Upper lobe of left lung (tissue), 4 donors: ENCODE data around the gene LRRC2.

Source experiments
- EP300 ChIP-seq, 4 donors: sonication (generic); formaldehyde crosslinking; IDR thresholded peaks; one replicate each; pipeline ENCODE4 v1.5.1; 2017; ENCODE audit warnings: antibody characterized with exemption in 4 of 4, control low read depth in 2 of 4
- TF ChIP-seq, protein P1 (sequence below), 6 experiments: fragments of 450-650 bp in 4 of 6; fragments of 200-600 bp in 2 of 6; sonication (generic) in 2 of 6; IDR thresholded peaks; one replicate each; pipeline ENCODE4 v1.5.1; 2016 to 2019; ENCODE audit warnings: antibody characterized with exemption in 6 of 6

- TF ChIP-seq, protein P1, sequence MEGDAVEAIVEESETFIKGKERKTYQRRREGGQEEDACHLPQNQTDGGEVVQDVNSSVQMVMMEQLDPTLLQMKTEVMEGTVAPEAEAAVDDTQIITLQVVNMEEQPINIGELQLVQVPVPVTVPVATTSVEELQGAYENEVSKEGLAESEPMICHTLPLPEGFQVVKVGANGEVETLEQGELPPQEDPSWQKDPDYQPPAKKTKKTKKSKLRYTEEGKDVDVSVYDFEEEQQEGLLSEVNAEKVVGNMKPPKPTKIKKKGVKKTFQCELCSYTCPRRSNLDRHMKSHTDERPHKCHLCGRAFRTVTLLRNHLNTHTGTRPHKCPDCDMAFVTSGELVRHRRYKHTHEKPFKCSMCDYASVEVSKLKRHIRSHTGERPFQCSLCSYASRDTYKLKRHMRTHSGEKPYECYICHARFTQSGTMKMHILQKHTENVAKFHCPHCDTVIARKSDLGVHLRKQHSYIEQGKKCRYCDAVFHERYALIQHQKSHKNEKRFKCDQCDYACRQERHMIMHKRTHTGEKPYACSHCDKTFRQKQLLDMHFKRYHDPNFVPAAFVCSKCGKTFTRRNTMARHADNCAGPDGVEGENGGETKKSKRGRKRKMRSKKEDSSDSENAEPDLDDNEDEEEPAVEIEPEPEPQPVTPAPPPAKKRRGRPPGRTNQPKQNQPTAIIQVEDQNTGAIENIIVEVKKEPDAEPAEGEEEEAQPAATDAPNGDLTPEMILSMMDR (IDR thresholded peaks at IDR 0.05) = no peak
- TF ChIP-seq EP300 (IDR thresholded peaks at IDR 0.05) = no peak
These were observed 44.0 kb upstream of the LRRC2 start for GRCh38 chr3:46609944-46610722.
